HG03575 (cell line): ENCODE results near the gene GAL3ST2.
"Not testable (repeated sequence)": the region's sequence is repeated elsewhere in the genome, so short reads cannot be mapped to it uniquely, and the experiment has no call there.

ENCODE experiments used
- ATAC-seq: cut with Tn5 transposase; IDR thresholded peaks from one replicate; pipeline ENCODE4 v1.9.1; 2021; ENCODE audit not compliant: unreplicated experiment, insufficient number of reproducible peaks, low FRiP score; ENCODE audit errors: extremely low read depth

GAL3ST2 gene

DNA sequence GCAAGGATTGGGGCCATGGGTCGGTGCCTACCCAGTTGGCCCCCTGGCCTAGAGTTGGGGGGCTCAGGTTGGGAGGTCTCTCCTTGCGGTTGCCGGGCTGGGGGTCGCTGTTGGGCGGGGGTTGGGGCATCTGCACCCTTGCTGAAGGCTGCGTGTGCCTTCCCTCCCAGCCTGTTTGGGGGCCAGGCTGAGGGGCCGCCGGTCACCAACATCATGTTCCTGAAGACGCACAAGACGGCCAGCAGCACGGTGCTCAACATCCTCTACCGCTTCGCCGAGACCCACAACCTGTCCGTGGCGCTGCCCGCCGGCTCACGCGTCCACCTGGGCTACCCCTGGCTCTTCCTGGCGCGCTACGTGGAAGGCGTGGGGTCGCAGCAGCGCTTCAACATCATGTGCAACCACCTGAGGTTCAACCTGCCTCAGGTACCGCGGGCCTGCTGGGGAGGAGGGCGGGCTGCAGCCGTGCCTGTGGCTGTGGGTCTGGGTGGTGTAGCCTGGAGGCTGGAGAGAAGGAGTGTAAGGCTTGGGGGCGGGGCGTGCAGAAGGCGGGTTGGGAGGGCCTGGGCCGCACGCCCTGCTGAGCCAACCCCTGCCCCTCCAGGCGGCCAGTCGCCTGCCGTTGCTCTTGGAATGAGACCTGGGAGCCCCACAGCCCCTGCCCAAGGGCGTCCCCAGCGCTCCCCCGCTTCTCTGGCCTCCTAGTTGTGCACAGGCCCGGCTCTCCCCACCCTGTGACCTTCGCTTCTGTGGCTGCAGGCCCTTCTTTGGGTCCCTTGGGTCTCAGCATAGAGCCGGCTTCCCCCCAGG lies 25.2 kb downstream of the GAL3ST2 start:
- ATAC-seq = no peak

DNA sequence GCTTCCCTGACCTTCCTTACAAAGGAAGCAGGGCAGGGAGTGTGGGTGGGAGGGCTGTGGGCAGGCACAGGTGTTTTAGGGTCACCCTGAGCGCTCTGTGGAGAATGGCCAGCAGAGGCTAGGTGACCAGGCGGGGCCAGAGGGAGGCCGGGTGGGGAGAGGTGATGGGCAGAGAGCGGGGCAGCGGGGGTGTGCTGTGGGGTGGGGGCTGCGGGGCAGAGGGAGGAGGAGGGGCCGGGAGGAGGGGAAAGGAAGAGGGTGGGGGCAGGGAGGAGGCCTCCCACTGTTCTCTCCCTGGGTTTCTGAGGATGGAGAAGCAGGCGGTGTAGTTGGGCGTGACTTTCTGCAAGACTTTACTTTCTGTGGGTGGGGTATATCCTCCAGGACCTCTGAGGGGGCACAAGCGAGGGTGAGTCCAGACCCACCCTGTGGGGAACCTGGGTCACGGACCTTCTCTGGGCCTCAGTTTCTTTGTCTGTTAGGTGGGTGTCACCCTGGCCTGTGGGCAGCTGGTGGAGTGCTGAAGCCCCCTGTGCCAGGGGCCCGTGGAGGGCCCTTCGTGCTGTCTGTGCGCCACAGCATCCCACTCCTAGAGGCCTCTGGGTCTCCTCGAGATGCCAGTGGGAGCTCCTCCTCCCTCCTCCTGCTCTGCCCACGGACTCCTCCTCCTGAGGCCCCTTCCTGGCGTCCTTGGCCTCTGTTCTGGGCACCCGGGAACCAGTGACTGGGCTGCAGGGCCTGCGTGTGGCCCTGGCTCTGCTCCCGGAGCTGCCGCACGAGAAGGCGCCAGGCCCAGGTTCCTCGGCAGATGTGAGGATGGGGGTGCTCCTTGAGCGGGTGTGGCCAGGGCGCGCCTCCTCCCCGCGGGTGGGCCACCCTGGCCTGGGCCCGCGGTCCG lies 26.0 kb downstream of the GAL3ST2 start:
- ATAC-seq = no peak

DNA sequence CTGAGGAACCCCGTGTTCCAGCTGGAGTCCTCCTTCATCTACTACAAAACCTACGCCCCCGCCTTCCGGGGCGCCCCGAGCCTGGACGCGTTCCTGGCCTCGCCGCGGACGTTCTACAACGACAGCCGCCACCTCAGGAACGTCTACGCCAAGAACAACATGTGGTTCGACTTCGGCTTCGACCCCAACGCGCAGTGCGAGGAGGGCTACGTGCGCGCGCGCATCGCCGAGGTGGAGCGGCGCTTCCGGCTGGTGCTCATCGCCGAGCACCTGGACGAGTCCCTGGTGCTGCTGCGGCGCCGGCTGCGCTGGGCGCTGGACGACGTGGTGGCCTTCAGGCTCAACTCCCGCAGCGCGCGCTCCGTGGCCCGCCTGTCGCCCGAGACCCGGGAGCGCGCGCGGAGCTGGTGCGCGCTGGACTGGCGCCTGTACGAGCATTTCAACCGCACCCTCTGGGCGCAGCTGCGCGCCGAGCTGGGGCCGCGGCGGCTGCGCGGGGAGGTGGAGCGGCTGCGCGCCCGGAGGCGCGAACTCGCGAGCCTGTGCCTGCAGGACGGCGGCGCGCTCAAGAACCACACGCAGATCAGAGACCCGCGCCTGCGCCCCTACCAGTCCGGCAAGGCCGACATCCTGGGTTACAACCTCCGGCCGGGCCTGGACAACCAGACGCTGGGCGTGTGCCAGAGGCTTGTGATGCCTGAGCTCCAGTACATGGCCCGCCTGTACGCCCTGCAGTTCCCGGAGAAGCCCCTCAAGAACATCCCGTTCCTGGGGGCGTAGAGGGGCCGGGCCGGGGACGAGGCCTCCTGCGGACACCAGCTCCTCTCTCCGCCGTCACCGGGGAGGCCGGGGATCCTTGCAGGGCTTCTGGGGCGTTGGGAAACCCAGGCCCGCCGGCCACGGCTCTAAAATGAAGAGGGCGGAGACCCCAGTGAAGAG lies 27.0 kb downstream of the GAL3ST2 start:
- ATAC-seq = no peak

DNA sequence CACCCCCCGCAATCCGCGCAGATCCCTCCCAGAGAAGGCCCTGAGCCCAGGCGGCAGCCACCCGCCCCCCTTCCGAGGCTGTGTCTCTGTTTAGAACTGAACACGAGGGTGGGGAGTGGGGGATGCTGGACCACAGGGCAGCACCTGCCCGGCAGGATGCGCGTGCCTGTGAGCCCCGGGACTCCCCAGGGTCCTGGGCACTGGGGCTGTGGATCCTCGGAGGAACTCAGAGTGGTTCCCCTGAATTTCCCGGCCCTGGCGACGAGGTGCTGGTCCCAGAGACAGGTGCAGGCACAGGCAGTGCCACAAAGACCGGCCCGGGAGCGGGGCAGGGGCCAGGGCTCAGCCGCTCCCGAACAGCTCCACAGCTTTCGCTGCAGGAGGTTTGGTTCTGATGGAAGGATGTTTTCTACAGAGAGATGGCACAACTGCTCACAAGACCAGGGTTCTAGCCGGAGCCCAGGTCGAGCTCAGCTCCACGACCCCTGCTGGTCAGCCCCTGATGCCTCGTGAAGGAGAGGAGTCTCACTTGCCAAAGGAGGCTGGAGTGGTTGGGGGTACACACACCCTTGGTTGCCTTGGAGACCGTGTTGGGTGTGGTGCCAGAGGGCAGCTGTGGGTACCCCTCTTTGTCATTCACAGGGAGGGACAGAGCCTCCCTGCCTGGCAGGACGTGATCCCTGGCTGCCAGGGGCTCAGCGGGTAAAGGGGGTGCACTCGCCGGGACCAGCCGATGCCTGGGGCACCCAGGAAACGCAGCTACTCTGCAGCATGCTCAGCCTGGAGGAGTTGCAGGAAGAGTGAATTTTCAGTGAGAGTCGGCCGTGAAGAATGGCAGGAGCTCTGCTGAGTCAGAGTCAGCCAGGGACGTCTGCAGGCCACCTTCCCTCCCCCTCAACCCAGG lies 28.0 kb downstream of the GAL3ST2 start:
- no peak for ATAC-seq

DNA sequence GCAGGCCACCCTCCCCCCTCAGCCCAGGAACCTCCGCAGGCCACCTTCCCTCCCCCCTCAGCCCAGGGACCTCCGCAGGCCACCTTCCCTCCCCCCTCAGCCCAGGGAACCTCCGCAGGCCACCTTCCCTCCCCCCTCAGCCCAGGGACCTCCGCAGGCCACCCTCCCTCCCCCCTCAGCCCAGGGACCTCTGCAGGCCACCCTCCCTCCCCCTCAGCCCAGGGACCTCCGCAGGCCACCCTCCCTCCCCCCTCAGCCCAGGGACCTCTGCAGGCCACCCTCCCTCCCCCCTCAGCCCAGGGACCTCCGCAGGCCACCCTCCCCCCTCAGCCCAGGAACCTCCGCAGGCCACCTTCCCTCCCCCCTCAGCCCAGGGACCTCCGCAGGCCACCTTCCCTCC lies 29.6 kb downstream of the GAL3ST2 start:
- ATAC-seq = not testable (repeated sequence)

DNA sequence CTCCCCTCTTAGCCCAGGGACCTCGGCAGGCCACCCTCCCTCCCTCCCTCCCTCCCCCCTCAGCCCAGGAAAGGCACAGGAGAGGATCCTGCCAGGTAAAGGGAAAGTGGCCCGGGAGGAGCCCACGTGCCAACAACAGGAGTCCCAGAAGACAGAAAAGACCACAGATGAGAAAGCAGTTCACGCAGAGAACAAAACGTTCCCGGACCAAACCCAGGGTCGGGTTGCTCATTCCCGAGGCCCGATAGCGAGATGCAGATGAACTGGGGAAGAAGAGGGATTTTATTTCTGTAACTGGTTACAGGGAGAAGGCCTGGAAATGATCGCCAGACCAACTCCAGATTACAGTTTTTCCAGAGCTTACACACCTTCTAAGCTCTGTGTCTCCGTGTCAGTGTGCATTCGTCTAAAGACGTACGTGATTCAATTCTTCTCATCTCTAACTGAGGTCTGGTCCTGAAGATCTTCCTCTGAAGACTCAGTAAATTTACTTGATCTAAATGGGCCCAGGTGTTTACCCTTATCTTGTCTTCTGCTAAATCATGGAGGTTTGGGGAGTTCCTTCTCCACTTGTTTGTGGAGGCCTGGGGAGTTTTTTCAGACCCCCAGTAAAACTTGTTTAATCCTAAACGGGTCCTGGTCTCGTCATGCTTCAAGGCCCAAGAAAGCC lies 31.6 kb downstream of the GAL3ST2 start:
- ATAC-seq = no peak

DNA sequence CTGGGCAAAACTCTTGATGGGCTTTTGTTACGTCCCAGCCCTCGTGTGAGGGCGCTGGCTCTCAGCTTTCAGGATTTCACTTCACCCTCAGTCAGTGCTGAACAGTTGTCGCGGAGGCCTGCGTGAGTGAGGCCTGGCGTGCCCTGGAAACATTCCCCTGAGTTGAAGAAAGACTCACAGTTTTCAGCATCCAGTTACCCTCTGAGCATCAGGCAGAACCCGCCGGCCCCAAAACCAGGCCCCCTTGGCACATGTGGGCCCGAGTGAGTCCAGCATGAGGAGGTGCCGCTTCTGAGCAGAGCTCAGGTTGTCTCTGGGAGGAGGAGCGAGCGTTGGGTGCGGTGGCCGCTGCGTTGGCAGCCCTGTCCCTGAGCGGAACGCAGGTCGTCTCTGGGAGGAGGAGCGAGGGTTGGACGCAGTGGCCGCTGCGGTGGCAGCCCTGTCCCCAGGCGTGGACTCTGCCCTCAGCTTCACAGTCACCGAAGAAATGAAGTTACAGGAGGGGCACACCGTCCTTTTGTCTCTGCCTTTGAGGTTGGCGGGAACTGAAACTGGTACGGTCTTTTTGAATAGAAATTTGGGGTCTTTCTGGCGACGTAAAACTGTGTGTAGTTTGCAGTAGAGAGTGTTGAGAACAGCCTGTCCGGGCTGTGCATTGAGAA lies 32.2 kb downstream of the GAL3ST2 start, which contains the start of gene NEU4:
Gene NEU4, plus strand, starts transcription at position 473 of the 662 bp plus-strand sequence. CDS start 5,292 bp downstream, outside the sequence.
- ATAC-seq = no peak

DNA sequence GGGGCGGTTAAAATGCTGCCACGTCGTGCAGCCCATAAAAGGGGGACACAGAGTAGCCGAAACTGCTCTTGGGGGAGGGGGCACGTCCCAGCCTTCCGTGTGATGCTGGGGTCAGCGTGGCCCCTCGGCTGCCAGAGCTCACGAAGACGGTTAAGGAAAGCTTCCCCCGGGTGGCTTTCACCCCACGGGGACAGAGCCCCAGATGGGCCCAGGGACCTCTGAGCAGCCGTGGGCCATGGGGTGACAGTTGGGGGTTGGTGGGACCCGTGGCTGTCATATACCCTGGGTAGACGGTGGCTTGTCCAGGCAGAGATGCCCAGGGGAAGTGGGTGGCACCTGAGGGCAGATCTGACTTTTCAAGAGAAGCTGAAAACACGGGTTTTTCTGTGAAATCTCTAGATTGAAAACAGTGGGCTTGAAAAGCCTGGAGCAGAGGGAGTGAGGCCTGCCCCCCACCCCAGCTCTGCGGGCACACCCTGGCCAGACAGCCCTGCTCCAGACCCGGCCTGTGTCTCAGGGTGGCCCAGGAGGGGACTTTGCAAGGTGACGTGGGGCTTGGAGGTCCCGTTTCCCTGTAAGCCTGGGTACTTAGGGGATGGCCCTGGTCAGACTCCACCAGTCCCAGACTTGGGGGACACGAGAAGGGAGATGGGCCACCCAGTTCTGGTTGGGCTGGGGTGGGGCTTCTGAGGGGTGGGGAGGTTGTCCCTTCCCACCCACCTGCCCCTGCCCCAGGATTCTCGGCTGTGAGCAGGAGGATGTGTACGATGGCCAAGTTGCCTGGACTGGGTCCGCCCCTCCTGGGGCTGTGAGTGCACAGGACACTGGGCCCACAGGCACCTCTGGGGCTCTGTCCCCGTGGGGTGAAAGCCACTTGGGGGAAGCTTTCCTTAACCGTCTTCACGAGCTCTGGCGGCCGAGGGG lies 33.0 kb downstream of the GAL3ST2 start:
- ATAC-seq = no peak

DNA sequence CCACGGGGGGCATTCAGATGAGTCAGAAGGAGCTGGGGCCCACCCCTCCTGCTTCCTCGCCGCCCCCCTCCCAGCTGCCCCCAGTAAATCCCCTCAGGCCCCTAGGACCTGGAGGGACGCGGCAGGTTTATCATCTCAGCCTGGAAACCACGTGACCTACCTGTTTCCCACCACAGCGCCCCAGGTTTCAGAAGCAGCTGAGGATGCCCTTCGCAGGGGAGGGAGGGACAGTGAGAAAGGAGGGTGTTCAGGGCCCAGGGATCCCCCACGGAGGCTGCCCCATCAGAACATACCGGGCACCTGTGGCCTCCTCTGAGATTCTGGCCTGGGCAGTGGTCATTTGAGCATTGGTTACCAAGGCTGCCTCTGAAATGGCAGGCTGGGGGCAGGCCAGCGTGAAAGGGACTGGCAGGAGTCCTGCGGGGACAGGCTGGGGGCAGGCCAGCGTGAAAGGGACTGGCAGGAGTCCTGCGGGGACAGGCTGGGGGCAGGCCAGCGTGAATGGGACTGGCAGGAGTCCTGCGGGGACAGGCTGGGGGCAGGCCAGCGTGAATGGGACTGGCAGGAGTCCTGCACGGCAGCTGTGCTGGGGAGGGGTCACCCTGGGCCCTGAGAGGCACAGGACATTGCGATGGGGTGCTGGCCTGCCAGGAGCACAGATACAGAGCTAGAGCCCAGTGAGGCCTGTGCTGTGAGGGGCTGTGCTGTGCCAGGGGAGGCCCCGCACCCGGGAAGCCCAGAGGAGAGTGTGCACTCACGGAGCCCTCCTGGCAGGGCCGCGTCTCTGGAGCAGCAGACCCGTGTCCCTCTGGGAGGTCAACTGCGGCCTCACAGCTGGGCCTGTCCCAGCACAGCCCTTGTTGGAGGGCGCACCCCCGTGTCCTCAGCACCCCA lies 33.9 kb downstream of the GAL3ST2 start:
- no peak for ATAC-seq

DNA sequence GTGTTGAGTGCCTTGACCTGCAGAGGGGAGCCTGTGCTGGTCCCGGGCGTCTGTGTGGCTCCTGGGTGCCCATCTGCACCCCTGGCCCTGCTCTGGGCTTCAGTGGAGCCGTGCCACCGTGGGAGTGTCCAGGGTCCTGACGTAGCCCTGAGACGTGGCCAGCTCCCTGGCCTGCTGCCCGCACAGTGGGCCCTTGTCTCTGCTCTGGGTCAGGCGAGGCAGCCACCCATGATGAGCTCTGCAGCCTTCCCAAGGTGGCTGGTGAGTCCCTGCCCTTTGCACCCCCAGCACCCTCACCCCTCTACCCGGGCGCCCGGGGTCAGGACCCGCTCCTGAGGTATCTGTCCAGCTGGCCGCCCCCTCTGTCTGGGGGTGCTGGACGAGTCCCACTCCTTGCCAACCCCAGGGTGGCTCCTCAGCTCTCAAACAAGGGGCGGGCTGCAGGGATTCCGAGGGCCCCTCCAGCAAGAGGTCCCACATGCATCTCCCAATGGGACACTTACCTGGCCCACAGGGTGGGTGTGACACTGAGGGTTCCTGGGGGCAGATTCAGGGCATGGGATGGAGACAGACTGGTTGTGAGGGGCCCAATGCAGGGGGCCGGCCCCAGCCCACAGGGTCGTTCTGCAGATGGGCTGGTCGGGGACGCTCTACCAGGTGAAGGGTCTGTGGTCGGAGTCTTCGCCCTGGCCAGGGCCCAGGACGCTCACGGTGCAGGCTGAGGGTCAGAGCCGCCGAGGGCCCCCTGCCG lies 34.8 kb downstream of the GAL3ST2 start:
- ATAC-seq = no peak

DNA sequence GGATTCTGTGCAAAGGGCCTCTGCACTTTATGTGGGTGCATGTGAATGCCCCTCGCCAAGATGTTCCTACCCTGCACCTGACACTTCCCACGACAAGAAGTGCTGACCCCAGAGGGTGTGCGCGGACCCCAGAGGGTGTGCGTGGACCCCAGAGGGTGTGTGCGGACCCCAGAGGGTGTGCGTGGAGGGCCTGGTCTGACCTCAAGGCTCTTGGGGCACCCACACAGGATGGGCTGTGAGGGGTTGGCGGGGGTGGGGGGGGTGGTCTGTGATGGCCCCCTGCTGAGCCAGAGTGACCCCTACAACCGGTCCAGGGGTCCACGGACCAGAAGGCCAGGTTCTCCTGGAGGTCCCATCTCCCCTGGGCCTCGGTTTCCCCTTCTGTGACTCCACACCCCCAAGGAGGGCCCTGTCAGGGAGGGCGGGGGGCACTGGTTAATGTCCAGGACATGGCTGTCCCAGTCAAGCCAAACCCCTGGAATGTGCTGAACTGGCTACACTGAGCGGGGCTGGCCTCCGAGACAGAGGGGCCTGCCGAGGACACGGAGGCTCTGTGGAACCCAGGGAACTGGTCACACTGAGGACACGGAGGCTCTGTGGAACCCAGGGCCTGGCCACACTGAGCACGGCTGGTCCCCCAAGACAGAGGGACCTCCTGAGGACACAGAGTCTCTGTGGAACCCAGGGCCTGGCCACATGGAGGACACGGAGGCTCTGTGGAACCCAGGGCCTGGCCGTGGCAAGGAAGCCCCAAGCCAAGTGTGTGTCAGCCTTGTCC lies 35.5 kb downstream of the GAL3ST2 start:
- ATAC-seq = no peak

DNA sequence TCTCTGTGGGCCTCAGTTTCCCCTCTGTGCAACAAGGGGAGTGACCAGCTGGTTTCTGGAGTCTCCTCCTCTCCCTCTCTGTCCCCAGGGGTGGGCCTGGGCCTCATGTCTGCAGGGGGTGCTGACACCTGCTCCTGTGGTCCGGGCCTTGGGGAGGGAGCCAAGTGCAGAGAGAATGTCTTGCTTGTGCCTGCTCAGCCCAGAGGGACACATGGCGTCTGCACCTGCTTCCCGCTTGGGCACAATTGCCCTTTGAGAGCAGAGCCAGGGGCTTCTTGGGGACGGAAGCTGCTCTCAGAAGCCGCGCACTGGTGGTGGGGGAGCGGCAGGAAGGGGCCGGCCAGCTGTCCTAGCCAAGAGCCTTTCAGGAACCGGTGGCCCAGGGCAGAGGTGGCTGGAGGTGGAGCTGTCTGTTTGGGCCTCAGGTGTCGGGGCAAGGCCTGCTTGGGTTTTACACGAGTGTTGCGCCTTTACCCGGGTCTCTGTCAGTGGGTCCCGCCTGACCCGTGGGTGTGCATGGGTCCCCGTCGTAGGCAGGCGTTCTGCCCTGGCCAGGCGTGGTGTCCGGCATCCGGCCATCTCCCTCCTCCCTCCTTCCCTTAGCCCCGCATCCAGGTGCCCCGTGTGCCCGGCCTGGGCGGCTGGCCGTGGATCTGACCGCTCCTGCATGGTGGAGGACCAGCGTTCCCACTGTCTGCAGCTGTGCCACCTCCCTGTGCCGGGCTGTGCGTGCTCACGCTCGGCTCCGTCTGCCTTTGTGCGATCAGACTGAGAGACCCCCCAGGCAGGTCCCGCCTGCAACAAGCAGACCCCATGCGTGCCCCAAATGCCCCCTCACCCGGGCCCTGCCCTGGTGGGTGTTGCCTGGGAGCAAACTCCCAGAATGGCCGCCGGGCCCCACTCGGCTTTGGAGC lies 36.4 kb downstream of the GAL3ST2 start:
- no peak for ATAC-seq
